HUES48 (cell line): ENCODE measurements around the gene ABL1.

Experiments used
- H3K27ac ChIP-seq: one replicate; pipeline ENCODE4 v1.7.0; 2013; ENCODE audit warnings: low read depth, low read length, inconsistent platforms
- H3K27me3 ChIP-seq: 2 replicates; pipeline ENCODE4 v1.6.1; 2013; ENCODE audit warnings: mild to moderate bottlenecking, low read length; ENCODE audit not compliant: control insufficient read depth, insufficient read depth
- H3K36me3 ChIP-seq: 2 replicates; pipeline ENCODE4 v1.6.1; 2013; ENCODE audit warnings: low read length; ENCODE audit not compliant: control insufficient read depth, insufficient read depth
- H3K4me1 ChIP-seq: 2 replicates; pipeline ENCODE4 v1.6.1; 2013; ENCODE audit warnings: mild to moderate bottlenecking, low read length; ENCODE audit not compliant: control insufficient read depth, insufficient read depth
- H3K4me3 ChIP-seq: 2 replicates; pipeline ENCODE4 v1.5.1; 2013; ENCODE audit warnings: mild to moderate bottlenecking, low read depth, low read length
- H3K9ac ChIP-seq: 2 replicates; pipeline ENCODE4 v1.6.1; 2013; ENCODE audit warnings: mild to moderate bottlenecking, low read depth, low read length, moderate library complexity
- H3K9me3 ChIP-seq: 2 replicates; pipeline ENCODE4 v1.6.1; 2013; ENCODE audit warnings: low read length; ENCODE audit not compliant: control insufficient read depth, insufficient read depth

ABL1 gene

DNA sequence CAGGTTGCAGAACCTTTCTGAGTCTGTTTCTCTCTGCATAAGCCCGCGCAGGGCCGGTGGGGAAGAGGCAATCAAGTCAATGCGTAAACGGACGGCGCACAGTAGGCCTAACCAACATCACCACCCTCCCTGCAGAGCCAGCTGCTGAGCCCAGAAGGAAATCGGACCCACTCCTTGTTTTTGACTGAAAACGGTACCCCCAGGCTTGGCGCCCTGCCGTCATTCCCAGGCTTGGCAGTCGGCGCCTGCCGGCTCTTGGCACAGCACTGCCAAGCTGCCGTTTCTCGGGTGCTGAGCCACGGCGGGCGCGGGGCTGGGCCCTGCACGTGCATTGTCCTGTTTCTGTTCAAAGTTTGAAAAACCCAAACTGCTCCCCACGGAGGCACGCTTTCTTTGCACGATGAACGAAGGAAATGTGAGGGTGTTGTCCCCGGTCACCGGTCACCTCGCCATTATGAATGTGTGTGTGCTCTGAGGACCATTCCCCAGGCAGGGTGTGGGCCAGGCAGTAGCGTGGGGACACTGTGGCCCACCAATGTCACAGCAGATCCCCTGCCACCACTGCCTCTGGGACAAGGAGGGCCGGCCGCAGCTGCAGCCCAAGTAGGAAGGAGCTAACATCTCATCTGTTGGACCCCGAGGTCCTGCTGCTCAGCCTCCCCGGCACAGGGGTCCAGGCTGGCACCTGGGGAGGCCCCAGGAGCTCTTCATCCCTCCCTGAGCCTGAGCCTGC, 83.9 kb downstream of the ABL1 start:
- H3K4me1 ChIP-seq, result peaks cover 10% of the 10 kb centered on the region; the same call in 1 of the 2 replicates
- H3K9ac ChIP-seq, result no peak overlapping the region
- H3K27me3 ChIP-seq, result no peaks in the 10 kb centered on the region
- no peak overlapping the region for H3K27ac ChIP-seq
- no peak overlapping the region for H3K4me3 ChIP-seq
- no peaks in the 10 kb centered on the region for H3K36me3 ChIP-seq
- no peaks in the 10 kb centered on the region for H3K9me3 ChIP-seq

DNA sequence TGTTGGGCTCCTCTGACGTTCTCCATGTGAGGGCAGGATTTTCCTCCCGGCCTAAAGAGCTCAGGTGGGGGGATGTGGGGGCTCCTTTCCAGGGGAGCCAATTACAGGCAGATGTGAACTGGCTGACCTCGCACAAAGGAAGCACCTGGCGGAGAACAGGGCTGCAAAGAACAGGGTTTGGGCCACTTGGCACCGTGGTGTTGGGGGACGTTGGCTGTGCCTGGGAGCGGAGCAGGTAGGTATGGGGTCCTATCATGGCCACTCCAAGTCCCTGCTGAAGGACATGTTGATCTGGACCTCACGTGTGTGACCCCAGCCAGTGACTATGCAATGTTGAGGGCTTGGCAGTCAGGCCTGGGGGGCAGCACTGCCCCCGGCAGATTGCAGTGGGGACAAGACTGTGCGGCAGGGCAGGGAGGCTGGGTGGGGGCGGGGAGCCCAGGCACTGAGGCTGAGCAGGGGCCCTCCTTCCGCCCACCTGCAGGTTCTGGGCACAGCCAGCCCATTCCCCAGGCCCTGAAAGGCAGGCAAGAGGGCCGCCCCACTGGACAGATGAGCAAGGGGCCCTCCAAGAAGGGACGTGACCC, 84.6 kb downstream of the ABL1 start:
- peaks cover 5% of the 10 kb centered on the region; the same call in 1 of the 2 replicates for H3K4me1 ChIP-seq
- H3K36me3 ChIP-seq, result no peaks in the 10 kb centered on the region
- H3K9ac ChIP-seq, result no peak overlapping the region
- H3K27ac ChIP-seq, result no peak overlapping the region
- H3K4me3 ChIP-seq, result no peak overlapping the region
- no peaks in the 10 kb centered on the region for H3K27me3 ChIP-seq
- H3K9me3 ChIP-seq, result no peaks in the 10 kb centered on the region

DNA sequence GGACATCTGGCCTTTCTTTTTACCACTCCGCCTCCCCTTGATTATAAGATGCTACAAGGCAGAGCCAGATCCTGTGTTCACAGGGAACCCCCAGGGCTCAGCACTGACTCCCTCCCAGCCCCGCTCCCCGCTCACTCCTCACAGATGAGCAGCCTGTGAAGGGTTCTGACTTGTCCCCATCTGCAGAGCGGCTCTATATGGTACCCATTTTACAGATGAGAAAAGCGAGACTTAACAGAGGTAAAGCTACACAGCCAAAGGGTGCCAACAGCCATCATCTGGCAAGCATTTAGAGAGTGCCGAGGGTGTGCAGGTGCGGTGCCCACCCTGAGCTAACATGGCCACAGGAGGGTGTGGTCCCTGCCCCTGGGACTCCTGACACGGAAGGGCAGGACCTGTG, 85.2 kb downstream of the ABL1 start:
- Histone ChIP-seq H3K4me1 (peaks cover 5% of the 10 kb centered on the region; the same call in 1 of the 2 replicates), H3K4me3 (no peak overlapping the region), H3K27ac (no peak overlapping the region), H3K9ac (no peak overlapping the region), H3K27me3 (no peaks in the 10 kb centered on the region), H3K9me3 (no peaks in the 10 kb centered on the region), H3K36me3 (no peaks in the 10 kb centered on the region)

DNA sequence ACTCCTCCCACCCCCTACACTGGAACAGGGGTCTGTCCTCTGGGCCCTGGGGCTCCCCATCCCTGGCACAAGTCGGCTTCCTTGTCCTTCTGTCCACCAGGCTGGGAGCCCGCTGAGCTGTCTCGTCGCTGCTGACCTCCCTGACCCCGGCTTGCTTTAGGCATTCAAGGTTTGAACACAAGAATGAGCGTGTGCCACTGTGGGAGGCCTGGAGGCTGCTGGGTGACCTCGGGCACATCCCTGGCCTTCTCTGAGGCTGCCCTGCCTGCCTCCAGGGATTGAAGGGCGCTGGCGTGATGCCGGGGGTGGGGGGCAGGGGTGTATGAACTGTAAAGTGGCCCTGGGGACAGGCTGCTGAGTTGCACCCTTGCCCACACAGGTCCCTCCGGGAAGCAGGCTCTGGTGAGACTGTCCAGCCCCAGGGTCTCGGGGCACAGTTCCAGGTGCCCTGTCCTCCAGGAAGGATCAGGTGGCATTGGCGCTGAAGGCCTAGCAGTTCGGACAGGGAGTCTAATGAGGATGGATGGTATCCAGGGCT, 85.8 kb downstream of the ABL1 start:
- H3K9ac ChIP-seq, result no peak overlapping the region
- H3K4me3 ChIP-seq, result no peak overlapping the region
- H3K4me1 ChIP-seq, result peaks cover 5% of the 10 kb centered on the region; the same call in 1 of the 2 replicates
- no peak overlapping the region for H3K27ac ChIP-seq
- no peaks in the 10 kb centered on the region for H3K27me3 ChIP-seq
- no peaks in the 10 kb centered on the region for H3K36me3 ChIP-seq
- no peaks in the 10 kb centered on the region for H3K9me3 ChIP-seq

DNA sequence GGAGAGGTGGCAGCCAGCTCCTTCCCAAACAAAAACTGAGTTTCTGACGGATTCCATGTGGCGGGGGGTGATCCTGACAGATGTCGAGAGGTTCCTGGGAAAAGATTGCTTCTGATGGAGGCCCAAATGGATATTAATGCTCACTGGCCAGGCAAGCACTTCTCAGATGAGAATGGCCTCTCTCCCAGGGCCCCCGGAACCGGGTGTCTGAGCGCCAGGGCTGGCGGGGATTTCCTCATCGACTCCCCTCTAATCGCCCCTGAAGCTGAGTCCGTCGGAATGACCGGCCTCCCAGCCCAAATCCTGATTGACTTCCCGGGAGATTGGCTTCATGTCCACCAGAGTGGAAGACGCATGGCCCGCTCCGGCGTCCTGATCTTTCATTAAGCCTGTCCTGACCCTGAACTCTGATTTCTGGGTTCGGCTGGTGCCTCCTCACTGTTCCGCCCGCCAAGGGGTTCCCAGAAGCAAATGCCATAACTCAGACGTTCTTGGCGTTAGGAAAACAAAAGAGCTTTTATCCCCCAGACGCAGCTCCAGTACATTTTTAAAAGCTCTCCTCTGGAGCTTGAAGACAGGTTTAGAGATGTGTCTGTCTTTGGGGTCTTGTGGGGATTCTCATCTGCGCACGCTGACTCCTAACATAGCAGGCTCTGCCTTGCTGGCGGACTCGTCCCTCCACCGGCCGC, 86.4 kb downstream of the ABL1 start:
- no peak overlapping the region for H3K27ac ChIP-seq
- no peak overlapping the region for H3K4me3 ChIP-seq
- no peaks in the 10 kb centered on the region for H3K36me3 ChIP-seq
- peaks cover 5% of the 10 kb centered on the region; the same call in 1 of the 2 replicates for H3K4me1 ChIP-seq
- no peaks in the 10 kb centered on the region for H3K27me3 ChIP-seq
- no peak overlapping the region for H3K9ac ChIP-seq
- no peaks in the 10 kb centered on the region for H3K9me3 ChIP-seq

DNA sequence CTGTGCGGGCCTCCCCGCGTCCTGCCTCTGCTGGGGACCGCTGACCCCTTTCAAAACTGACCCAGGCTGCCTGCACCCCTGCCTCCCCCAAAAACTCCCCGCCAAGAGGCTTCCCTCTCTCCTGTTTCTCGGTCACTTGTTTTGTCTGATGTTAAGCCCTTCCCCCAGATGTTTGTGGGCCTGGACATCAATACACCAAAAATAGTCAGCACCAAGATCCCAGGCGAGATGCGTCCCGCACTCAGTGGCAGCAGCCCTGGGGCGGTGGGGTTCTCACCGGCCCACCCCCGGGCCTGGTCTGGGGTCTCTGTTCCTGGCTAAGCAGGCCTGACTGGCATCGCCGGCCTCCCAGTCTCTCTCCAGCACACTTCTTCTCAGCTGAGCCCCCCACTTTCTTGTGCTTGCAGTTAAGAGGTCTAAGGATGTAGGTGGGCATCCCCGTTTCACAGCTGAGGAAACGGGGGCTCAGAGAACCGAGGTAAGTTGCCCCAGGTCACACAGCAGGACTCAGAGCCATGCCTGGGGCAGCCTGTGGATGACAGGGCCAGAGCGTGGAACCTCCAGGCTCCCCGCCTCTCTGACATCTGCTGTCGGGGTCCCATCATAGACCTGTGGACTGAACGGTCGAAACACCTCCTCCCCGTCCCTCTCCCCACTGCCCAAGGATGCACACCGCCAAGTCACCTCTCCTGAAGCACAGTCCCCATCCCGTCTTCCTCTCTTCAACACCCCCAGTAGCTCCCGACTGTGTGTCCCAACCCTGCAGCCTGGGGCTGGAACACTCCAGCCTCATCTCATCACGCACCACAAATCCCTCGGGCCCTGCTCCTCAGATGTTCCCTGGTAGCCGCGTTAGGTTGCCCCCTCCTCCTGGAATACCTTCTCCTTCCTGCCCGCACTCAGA, 87.2 kb downstream of the ABL1 start:
- Histone ChIP-seq H3K4me3 (no peak overlapping the region), H3K36me3 (no peaks in the 10 kb centered on the region), H3K9me3 (no peaks in the 10 kb centered on the region), H3K27me3 (no peaks in the 10 kb centered on the region), H3K27ac (no peak overlapping the region), H3K4me1 (peaks cover 5% of the 10 kb centered on the region; the same call in 1 of the 2 replicates), H3K9ac (no peak overlapping the region)

DNA sequence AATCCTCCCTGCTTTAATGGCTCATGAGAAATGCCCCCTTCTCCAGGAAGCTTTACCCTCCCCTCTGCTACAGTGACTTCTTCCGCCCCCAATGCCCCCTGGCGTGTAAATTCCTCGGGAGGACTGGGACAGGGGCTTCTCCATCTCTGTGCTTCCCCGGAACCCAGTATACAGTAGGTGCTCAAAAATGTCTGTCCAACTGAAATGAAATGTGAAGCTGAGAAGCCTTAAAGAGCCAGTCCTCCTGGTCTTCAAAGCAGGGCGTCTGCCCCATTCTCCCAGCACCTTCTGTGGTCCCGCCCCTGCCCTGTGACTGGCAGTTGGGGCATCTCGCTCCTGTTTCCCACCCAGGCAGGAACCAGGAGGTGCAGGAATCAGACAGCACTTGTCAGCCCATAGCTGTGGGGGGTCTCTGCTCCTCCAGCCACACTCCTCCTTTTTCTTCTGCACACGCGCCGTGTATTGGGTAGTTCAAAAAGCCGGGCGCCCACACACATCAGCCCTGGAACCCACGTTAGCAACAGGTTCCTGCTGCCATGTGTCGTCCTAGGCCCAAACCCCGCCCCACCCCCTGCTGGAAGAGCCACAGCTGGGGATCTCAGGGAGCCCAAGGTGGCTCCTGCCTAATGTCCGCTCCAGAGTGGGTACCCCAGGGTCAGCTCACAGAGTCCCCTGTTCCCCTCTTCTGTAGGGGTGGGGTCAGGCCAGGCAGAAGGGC, 88.0 kb downstream of the ABL1 start:
- H3K36me3 ChIP-seq, result no peaks in the 10 kb centered on the region
- H3K4me1 ChIP-seq, result peaks cover 5% of the 10 kb centered on the region; the same call in 1 of the 2 replicates
- H3K27me3 ChIP-seq, result no peaks in the 10 kb centered on the region

DNA sequence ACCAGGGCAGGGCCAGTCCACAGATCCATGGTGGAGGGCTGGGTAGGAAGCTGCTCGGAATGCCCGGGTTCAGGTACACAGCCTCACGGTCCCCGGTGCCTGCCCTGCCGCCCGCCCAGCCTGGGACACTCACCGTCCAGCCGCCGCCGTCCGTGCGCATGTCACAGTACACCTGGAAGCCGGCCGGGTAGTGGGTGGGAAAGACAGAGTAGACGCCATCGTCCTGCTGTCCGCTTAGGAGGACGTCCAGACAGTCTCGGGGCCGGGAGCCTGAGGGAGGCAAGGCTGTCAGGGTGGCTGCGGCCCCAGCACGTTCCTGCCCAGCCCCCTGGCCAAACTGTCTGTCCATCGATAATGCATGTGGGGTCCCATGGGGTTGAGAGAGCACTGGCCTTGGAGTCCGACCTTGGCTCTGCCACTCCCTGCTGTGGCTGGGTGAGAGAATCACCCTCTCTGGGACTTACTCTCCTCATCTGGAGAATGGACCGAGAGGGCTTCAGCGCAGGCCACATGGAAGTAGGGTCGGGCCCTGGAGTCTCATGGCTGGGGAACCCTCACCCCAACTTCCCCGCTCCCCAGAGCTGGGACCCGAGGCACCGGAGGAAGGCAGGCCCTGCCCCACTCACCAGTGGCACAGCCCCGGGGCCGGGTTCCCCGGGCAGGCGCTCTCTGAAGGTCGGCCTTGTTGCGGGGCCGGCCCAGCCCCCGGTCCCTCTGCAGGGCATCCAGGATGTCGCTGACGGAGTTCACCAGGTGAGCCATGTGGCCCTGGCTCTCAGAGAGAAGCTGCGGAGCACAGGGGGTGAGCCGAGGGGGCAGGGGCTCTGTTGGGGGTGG, 88.8 kb downstream of the ABL1 start:
- Histone ChIP-seq H3K4me3 (no peak overlapping the region), H3K9ac (no peak overlapping the region), H3K36me3 (no peaks in the 10 kb centered on the region), H3K9me3 (no peaks in the 10 kb centered on the region), H3K27me3 (no peaks in the 10 kb centered on the region), H3K27ac (no peak overlapping the region), H3K4me1 (peaks cover 5% of the 10 kb centered on the region; the same call in 1 of the 2 replicates)

More for the DNA sequence above, 88.0 kb downstream of the ABL1 start:
- Histone ChIP-seq H3K9ac (no peak overlapping the region), H3K9me3 (no peaks in the 10 kb centered on the region), H3K27ac (no peak overlapping the region), H3K4me3 (no peak overlapping the region)

DNA sequence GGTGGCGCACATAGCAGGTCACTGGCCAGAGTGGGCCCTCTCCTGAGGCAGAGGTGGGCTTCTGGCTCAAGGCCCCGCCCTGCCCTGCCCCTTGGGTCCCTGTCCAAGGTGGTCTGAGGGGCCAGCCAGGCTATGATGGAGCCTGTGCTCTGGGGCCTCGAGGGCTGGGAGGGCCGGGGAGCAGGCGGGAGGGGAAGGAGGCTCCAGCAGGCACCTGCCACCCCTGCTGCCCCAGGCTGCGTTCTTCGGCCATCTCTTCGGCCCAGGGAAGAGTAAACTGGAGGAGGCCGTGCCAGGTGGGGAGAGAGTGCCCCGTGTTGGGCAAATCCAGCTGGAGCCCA, 89.4 kb downstream of the ABL1 start:
- Histone ChIP-seq H3K9me3 (no peaks in the 10 kb centered on the region), H3K4me1 (peaks cover 5% of the 10 kb centered on the region; the same call in 1 of the 2 replicates), H3K9ac (no peak overlapping the region), H3K27ac (no peak overlapping the region), H3K27me3 (no peaks in the 10 kb centered on the region), H3K4me3 (no peak overlapping the region), H3K36me3 (no peaks in the 10 kb centered on the region)
